H1 (cell line): ENCODE data around the gene ANP32B. TPM values are rescaled to one million over a fixed set of nuclear protein-coding genes. Genes with fewer than 3 reads are reported as not detected.

Experiments
- CHD7 ChIP-seq: fragments of 300-600 bp; sonication (generic); IDR thresholded peaks from 2 replicates; pipeline ENCODE4 v1.7.1; 2012; ENCODE audit warnings: low read length, moderate library complexity, mild to moderate bottlenecking, inconsistent platforms; ENCODE audit not compliant: insufficient replicate concordance
- polyA plus RNA-seq, 7 experiments: library from polyadenylated mRNA; depleted of rRNA in 3 of 7; stranded (reverse) in 5 of 7; unstranded in 2 of 7; fragments of >200 nt in 5 of 7; fragments of 200-250 nt in 2 of 7; gene quantifications; 1 replicate in 5 of 7; 2 replicates in 1 of 7; 4 replicates in 1 of 7; pipeline versions ENCODE4 v1.2.1 to v1.2.3, GENCODE V29; 2011 to 2013; ENCODE audit warnings: missing spikeins in 2 of 7, mixed read lengths in 2 of 7
- total RNA-seq: library from RNA; stranded (reverse); fragmentation: NEBNext Ultra II Directional; extraction: Animal tissue kit (Norgen Biotek cat#: 25700); gene quantifications from 2 replicates; pipeline ENCODE4 v1.2.1, GENCODE V29; 2021

ANP32B gene
- total and polyA plus RNA-seq, 2 of the 8 experiments (the other 6 are each of a cell fraction or from before 2014, with no cell fraction given), result 7.6 to 88.1 TPM

GRCh38 chr9:98007251-98007928 is 24.2 kb downstream of the ANP32B start (continued):
- no peak for TF ChIP-seq CHD7
- TF ChIP-seq, all 59 proteins: peak for 1
